ENCODE measurements around the gene DGKD. TPM values are rescaled to one million over a fixed set of nuclear protein-coding genes. Genes with fewer than 3 reads are reported as not detected.

DGKD gene
- total and polyA plus RNA-seq, 9 of the 15 experiments (the other 6 are each of a cell fraction or from before 2014, with no cell fraction given), result 0.52 to 29.5 (median 10.6) TPM

- TF ChIP-seq CBX8 (IDR thresholded peaks at IDR 0.05; ENCODE audit: borderline replicate concordance, extremely low read depth, low read depth, low read length, poor library complexity, severe bottlenecking) (no peak), PREB (CRISPR knock-in tag; IDR thresholded peaks at IDR 0.05) (no peak), RCOR1 (IDR thresholded peaks at IDR 0.05; ENCODE audit: borderline replicate concordance in 1 of 2, low read depth in 2 of 2, low read length in 2 of 2) (0 out of 4 replicates have a peak, but pooled peaks of 1 of the 2 experiments have one; percentile 6), GTF2A2 (tag; IDR thresholded peaks at IDR 0.05) (no peak), TFAP4 (CRISPR knock-in tag; IDR thresholded peaks at IDR 0.05; ENCODE audit: borderline replicate concordance) (no peak), ZFPM2 (CRISPR knock-in tag; IDR thresholded peaks at IDR 0.05) (no peak), RAD21 (CRISPR knock-in tag; conservative IDR thresholded peaks at IDR 0.05 in 1 of 2, IDR thresholded peaks at IDR 0.05 in 1 of 2) (0 out of 4 replicates have a peak, but pooled peaks of 1 of the 2 experiments have one; percentile 4), MXI1 (IDR thresholded peaks at IDR 0.05; ENCODE audit: low read depth, low read length) (no peak)
These were observed 24.7 kb upstream of the DGKD start (continued) for GRCh38 chr2:233329489-233330135.
